ENCODE measurements around the gene RUFY2.
"Not testable (repeated sequence)": the region's sequence is repeated elsewhere in the genome, so short reads cannot be mapped to it uniquely, and the experiment has no call there.

RUFY2 gene

DNA sequence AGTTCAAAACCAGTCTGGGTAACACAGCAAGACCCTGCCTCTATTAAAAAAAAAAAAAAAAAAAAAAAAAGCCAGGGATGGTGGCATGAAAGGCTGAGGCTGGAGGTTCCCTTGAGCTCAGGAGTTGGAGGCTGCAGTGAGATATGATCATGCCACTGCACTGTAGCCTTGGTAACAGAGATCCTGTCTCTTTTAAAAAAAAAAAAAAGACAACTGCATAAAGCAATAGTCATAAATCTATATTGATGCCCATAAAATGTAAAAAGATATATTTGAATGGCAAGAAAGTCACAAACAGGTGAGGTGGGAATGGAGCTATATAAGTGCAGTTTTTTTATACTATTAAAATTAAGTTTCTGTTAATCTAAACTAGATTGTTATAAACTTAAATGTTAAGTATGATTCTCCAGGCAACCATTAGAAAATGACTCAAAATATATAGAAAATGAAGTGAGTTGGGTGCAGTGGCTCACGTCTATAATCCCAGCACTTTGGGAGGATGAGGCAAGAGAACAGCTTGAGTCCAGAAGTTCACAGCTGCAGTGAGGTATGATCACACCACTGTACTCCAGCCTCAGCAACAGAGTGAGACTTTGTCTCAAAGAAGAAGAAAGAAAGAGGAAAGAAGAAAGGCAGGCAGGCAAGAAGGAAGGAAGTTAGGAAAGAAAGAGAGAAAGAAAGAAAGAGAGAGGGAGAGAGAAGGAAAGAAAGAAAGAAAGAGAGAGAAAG, 88.6 kb downstream of the RUFY2 start:
- no peak for ATAC-seq
- peaks cover 6% of the 10 kb centered on the region for H3K4me1 Mint-ChIP-seq
- no peak overlapping the region for H3K4me3 Mint-ChIP-seq
- H3K27ac Mint-ChIP-seq, result no peak overlapping the region
- peaks cover 5% of the 10 kb centered on the region for H3K36me3 Mint-ChIP-seq (ENCODE audit: low read depth)
- no peak for DNase-seq
- H3K27me3 Mint-ChIP-seq, result no peaks in the 10 kb centered on the region
- peaks cover 11% of the 10 kb centered on the region for H3K9me3 Mint-ChIP-seq

- H3K9me3 Mint-ChIP-seq, result peaks cover 11% of the 10 kb centered on the region
- H3K4me1 Mint-ChIP-seq, result peaks cover 6% of the 10 kb centered on the region
- H3K4me3 Mint-ChIP-seq, result no peak overlapping the region
- H3K36me3 Mint-ChIP-seq (ENCODE audit: low read depth), result peaks cover 5% of the 10 kb centered on the region
- no peaks in the 10 kb centered on the region for H3K27me3 Mint-ChIP-seq
- ATAC-seq, result no peak
- no peak for DNase-seq
- H3K27ac Mint-ChIP-seq, result no peak overlapping the region
These were observed 91.5 kb downstream of the RUFY2 start for GRCh38 chr10:68315582-68315981.

DNA sequence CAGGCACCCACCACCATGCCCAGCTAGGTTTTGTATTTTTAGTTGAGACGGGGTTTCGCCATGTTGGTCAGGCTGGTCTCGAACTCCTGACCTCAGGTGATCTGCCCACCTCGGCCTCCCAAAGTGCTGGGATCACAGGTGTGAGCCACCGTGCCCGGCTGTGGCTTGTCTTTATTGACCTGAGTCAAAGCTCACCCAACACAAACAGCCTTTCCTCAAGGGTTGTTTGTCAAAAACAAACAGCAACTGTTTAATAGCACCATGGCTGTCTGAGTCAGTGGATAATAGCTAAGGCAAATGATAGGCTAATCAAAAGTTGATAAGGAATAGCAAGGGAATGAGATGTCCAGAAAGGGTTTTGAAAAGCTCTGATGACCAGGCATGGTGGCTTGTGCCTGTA, 92.1 kb downstream of the RUFY2 start:
- not testable (repeated sequence) for ATAC-seq, H3K4me1 Mint-ChIP-seq

GRCh38 chr10:68310531-68310930, 96.5 kb downstream of the RUFY2 start:
- Mint-ChIP-seq H3K27me3 (no peaks in the 10 kb centered on the region), H3K9me3 (no peaks in the 10 kb centered on the region), H3K4me1 (peaks cover 6% of the 10 kb centered on the region), H3K36me3 (ENCODE audit: low read depth) (no peaks in the 10 kb centered on the region), H3K4me3 (no peak overlapping the region), H3K27ac (no peak overlapping the region)
- DNase-seq (no peak), ATAC-seq (no peak)

More for the DNA sequence above, 92.1 kb downstream of the RUFY2 start:
- H3K9me3 Mint-ChIP-seq, result peaks cover 11% of the 10 kb centered on the region
- not testable (repeated sequence) for H3K27me3 Mint-ChIP-seq; H3K27ac Mint-ChIP-seq; H3K4me3 Mint-ChIP-seq; H3K36me3 Mint-ChIP-seq (ENCODE audit: low read depth); DNase-seq

- Mint-ChIP-seq H3K9me3 (no peaks in the 10 kb centered on the region), H3K4me3 (no peak overlapping the region), H3K27ac (no peak overlapping the region)
These were observed 101.2 kb downstream of the RUFY2 start for GRCh38 chr10:68305854-68306253.

DNA sequence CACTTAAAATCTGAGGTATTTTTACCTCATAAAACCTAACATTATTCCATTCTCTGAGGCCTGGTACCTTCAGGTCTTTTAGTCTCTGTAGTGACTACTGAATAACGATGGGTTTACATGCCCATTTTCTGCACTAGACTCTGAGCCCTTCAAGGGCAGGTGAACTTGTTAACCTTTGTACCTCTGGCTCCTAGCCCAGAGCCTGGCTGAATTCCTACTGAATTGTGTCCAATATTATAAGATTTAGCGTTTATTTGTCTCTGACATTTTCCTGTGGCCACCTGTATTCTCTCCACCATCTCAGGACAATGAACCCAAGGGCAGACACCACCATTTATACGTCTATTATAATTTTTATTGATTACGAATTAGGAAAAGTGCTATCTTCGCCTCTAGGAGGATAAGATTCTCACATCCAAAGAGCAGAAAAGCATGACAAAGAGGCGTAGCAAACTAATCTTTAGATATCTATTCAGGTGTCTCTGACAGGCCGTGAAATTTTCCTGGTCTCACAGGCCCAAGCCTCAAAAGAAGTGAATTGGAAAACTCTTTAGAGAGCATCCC, 103.1 kb downstream of the RUFY2 start:
- Mint-ChIP-seq H3K27ac (no peak overlapping the region), H3K9me3 (no peaks in the 10 kb centered on the region), H3K4me1 (peaks cover 6% of the 10 kb centered on the region), H3K27me3 (no peaks in the 10 kb centered on the region), H3K36me3 (ENCODE audit: low read depth) (no peaks in the 10 kb centered on the region), H3K4me3 (no peak overlapping the region)
- ATAC-seq (no peak), DNase-seq (no peak)

More at GRCh38 chr10:68305854-68306253, 101.2 kb downstream of the RUFY2 start:
- no peaks in the 10 kb centered on the region for H3K27me3 Mint-ChIP-seq
- ATAC-seq, result no peak
- H3K36me3 Mint-ChIP-seq (ENCODE audit: low read depth), result no peaks in the 10 kb centered on the region
- DNase-seq, result no peak
- peaks cover 6% of the 10 kb centered on the region for H3K4me1 Mint-ChIP-seq

DNA sequence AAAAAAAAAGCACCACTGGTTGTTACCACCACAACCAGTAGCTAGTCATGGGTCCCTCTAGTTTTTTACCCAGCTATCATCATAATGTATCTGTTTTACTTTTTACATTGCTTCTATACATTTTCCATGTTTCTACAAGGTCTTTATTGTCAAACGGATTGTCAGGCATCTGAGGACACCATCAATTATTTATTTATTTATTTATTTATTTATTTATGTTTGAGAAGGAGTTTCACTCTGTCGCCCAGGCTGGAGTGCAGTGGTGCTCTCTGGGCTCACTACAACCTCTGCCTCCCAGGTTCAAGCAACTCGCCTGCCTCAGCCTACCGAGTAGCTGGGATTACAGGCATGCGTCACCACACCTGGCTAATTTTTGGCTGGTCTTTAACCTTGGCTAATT, 104.2 kb downstream of the RUFY2 start:
- Mint-ChIP-seq H3K4me1 (peaks cover 6% of the 10 kb centered on the region), H3K27ac (no peak overlapping the region), H3K9me3 (no peaks in the 10 kb centered on the region), H3K27me3 (no peaks in the 10 kb centered on the region), H3K36me3 (ENCODE audit: low read depth) (no peaks in the 10 kb centered on the region), H3K4me3 (no peak overlapping the region)
- DNase-seq (no peak), ATAC-seq (no peak)

DNA sequence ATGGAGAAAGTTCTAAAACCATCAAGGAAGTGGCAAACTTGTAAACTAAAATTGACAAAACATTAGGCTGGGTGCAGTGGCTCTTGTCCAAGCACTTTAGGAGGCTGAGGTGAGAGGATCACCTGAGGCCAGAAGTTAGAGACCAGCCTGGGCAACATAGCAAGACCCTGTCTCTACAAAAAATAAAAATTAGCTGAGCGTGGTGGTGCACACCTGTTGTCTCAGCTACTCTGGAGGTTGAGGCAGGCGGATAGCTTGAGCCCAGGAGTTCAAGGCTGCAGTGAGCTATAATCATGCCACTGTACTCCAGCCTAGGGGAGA, 104.6 kb downstream of the RUFY2 start:
- ATAC-seq (no peak), DNase-seq (no peak)
- Mint-ChIP-seq H3K36me3 (ENCODE audit: low read depth) (no peaks in the 10 kb centered on the region), H3K27me3 (no peaks in the 10 kb centered on the region), H3K4me3 (no peak overlapping the region), H3K9me3 (no peaks in the 10 kb centered on the region), H3K4me1 (peaks cover 6% of the 10 kb centered on the region), H3K27ac (no peak overlapping the region)

- no peak overlapping the region for H3K27ac Mint-ChIP-seq
- no peaks in the 10 kb centered on the region for H3K9me3 Mint-ChIP-seq
- H3K4me3 Mint-ChIP-seq, result no peak overlapping the region
- ATAC-seq (peak; percentile 20), DNase-seq (no peak)
- H3K36me3 Mint-ChIP-seq (ENCODE audit: low read depth), result no peaks in the 10 kb centered on the region
- H3K4me1 Mint-ChIP-seq, result peaks cover 6% of the 10 kb centered on the region
- no peaks in the 10 kb centered on the region for H3K27me3 Mint-ChIP-seq
These were observed 105.1 kb downstream of the RUFY2 start for GRCh38 chr10:68301790-68302502.

DNA sequence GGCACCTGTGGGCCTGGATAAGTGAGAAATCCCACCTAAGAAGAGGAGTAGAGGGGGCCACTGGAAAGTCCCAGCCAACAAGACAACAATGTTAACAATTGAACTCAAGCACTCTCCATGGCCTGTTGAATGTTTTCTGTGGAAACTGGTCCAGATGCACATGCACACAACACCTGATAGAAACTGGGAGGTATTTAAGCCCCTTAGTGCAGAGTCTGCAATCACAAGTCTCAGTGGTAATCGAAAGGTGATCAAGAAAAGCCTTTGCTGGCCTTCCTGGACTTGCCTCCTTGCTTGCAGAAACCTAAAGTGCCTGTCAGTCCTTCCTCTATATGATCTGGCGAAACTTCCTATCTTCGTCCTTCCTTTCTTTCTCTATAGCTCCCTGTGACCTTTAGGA, 105.8 kb downstream of the RUFY2 start:
- Mint-ChIP-seq H3K4me3 (no peak overlapping the region), H3K9me3 (no peaks in the 10 kb centered on the region), H3K4me1 (peaks cover 6% of the 10 kb centered on the region), H3K36me3 (ENCODE audit: low read depth) (no peaks in the 10 kb centered on the region), H3K27me3 (no peaks in the 10 kb centered on the region), H3K27ac (no peak overlapping the region)
- ATAC-seq (no peak), DNase-seq (no peak)

DNA sequence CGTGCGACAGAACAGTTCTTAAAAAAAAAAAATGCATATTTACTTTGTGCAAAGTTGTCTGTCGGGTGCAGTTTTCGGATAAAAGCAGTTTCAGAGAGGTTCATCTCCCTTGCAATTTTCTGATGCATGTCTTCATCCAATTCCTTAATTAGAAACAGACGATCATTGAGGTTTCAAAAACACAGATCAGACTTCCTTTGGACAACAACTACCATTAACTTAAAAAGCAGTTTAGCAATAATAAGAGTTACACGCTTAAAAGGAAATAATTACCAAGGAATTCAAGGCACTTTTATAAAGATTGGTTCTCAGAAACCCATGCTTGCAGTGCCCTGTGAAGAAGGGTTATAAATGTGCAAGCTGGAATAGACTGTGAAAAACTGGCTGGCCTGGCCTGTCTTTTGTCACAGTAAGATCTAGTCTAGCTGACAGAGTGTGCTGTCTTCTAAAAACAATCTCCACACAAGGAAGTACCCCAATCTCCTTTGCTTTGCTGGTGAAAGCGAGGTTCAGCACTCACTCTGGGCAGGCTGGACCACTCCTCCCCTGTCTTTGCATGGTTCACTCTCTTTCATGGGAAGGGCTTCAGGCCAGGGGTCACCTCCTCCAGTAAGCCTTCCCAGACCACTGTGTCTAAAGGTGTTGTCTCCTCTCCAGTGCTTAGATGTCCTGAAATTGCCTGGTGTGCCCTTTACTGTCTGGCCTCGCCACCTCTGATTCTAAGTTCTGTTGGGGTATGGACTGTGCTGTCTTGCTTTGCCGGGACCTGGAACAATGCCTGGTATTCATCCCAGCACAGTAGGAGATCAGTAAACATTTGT, 110.0 kb downstream of the RUFY2 start:
- Mint-ChIP-seq H3K9me3 (no peaks in the 10 kb centered on the region), H3K4me3 (no peak overlapping the region), H3K27me3 (no peaks in the 10 kb centered on the region), H3K4me1 (peaks cover 5% of the 10 kb centered on the region), H3K36me3 (ENCODE audit: low read depth) (no peaks in the 10 kb centered on the region), H3K27ac (no peak overlapping the region)
- no peak for ATAC-seq
- DNase-seq, result no peak
